GM12873 (cell line): ENCODE data around the gene STK32C.
A peak's percentile ranks its signal among the peaks of the same experiment; 100 is the strongest.

Experiments
- CTCF ChIP-seq: IDR thresholded peaks from 2 replicates; pipeline ENCODE4 v1.5.1; 2012; ENCODE audit warnings: low read depth, mild to moderate bottlenecking, moderate library complexity, low read length, control low read depth; ENCODE audit not compliant: insufficient read depth; ENCODE audit errors: missing control alignments

STK32C gene

GRCh38 chr10:132237396-132237795, 70.4 kb downstream of the STK32C start:
- TF ChIP-seq CTCF, result no peak

GRCh38 chr10:132236881-132237280, 70.9 kb downstream of the STK32C start:
- TF ChIP-seq CTCF, result no peak

- no peak for TF ChIP-seq CTCF
Measured at GRCh38 chr10:132236161-132236560, 71.6 kb downstream of the STK32C start.

- TF ChIP-seq CTCF, result no peak
Measured at GRCh38 chr10:132234860-132235259, 72.9 kb downstream of the STK32C start.

- no peak for TF ChIP-seq CTCF
Measured at GRCh38 chr10:132233501-132234085, 74.2 kb downstream of the STK32C start.

GRCh38 chr10:132232981-132233380, 74.8 kb downstream of the STK32C start:
- TF ChIP-seq CTCF, result no peak

- peak; percentile 17 for TF ChIP-seq CTCF
Measured at GRCh38 chr10:132232023-132232951, 75.5 kb downstream of the STK32C start.
